OCI-LY1 (cell line): ENCODE measurements around the gene DNAH17.

Source experiments
- EZH2 ChIP-seq: fragments of 200-600 bp; sonication (generic), shearing (Covaris generic); IDR thresholded peaks from 2 replicates; pipeline ENCODE4 v1.8.0; 2017; ENCODE audit warnings: borderline replicate concordance, mixed run types, mild to moderate bottlenecking, antibody characterized with exemption, low read length, moderate library complexity, mixed read lengths
- TF ChIP-seq, protein P1 (sequence below): fragments of 200-600 bp; sonication (generic), shearing (Covaris generic); IDR thresholded peaks from 2 replicates; pipeline ENCODE4 v1.5.1; 2017; ENCODE audit warnings: mild to moderate bottlenecking, antibody characterized with exemption, low read length, moderate library complexity, mixed read lengths

DNA sequence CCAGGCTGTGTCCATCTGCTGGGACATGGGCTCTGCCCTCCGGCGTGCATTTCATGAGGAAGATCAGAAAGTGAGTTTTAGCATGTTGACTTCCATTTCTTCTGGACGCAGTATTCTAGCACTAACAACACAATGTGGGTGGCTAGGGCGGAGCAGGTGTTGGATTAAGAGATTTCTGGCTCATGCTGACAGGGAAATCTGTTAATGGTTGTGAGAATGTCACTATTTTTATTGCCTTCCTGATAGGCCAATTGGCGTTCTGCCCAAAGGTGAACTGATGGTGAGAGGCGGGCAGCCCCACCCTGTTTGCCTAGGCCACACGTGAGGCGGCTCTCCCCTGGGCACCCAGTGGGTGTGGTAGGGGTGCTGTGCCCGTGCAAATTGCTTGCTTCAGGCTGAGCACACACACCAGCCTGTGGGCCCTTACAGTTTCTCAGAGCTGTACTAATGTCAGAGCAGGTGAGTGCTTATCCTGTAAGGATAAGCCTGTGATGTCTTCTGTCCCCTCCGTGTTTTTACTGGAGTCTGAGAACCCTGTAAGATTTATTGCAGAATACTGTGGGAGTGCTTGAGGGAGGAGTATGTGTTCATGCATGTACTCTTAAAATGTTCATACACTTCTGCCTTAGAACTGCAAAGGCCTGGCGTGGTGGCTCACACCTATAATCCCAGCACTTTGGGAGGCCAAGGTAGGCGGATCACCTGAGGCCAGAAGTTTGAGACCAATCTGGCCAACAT, 167.8 kb downstream of the DNAH17 start:
- TF ChIP-seq, protein P1, sequence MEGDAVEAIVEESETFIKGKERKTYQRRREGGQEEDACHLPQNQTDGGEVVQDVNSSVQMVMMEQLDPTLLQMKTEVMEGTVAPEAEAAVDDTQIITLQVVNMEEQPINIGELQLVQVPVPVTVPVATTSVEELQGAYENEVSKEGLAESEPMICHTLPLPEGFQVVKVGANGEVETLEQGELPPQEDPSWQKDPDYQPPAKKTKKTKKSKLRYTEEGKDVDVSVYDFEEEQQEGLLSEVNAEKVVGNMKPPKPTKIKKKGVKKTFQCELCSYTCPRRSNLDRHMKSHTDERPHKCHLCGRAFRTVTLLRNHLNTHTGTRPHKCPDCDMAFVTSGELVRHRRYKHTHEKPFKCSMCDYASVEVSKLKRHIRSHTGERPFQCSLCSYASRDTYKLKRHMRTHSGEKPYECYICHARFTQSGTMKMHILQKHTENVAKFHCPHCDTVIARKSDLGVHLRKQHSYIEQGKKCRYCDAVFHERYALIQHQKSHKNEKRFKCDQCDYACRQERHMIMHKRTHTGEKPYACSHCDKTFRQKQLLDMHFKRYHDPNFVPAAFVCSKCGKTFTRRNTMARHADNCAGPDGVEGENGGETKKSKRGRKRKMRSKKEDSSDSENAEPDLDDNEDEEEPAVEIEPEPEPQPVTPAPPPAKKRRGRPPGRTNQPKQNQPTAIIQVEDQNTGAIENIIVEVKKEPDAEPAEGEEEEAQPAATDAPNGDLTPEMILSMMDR, result no peak
- TF ChIP-seq EZH2, result no peak
